ENCODE measurements around the gene PLCG2.
A peak's percentile ranks its signal among the peaks of the same experiment; 100 is the strongest.
"Not testable (repeated sequence)": the region's sequence is repeated elsewhere in the genome, so short reads cannot be mapped to it uniquely, and the experiment has no call there.

The PLCG2 gene

DNA sequence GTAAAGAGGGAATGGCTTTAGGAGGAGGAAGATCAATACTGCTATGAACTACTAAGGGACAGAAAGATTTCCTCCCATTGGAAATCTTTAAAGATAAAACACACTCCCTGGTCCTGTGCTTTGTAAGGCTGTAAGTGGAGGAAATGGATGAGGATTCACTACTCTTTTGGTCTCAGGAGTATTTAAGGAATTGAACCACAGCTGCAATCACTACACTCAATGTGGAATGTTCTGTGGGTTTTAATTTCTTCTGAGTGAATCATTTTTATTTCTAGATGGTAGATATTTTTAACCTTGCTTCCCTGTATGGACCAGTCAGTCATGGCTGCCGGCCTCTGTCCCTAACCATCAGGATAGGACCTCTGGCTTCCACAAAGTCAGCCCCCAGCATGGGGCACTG, 166.6 kb downstream of the PLCG2 start:
- DNase-seq: no peak

GRCh38 chr16:81946206-81946605, 167.1 kb downstream of the PLCG2 start:
- DNase-seq: no peak

DNA sequence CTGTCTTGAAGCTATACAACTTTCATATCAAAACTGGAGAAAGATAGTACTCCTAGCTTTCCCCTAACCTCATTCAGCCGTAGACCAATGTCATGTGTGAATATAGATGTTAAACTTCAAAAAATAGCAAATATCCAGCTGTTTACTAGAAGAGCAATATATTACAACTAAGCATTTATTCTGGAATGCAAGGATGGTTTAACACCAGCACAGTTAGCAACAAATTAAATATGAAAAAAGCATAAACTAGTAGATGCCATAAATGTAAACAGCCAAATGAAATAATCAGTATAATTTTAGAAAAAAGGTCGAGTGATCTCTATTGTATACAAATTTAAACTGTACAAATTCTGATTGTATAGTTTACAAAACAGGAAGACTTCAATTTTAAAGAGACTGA, 172.5 kb downstream of the PLCG2 start:
- no peak for DNase-seq

DNA sequence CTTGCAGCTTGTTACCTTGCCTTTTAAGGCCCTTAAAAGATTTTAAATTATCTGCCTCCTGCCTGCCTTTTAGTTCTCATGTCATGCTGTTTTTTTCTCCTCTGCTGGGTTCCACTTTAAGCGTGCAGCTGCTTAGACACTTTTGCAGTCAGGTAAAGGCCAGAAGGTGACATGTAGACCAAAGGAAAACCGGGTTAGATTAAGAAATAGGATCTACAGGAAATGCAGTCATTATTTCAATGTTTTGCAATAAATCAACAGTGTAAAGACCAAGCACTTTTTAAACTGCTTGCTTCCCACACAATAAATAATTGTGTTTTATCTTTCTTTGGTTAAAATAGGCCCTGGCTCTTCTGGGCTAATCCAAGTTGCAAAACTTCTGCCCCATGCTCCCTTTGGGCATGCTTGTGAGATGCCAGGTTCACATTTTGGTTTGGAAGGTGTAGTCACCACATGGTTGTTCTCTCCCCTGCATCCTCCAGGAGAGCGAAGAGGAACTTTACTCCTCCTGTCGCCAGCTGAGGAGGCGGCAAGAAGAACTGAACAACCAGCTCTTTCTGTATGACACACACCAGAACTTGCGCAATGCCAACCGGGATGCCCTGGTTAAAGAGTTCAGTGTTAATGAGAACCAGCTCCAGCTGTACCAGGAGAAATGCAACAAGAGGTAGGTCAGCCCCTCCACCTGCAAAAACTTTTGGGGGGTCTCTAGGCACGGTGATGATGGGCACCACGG, 177.3 kb downstream of the PLCG2 start:
- DNase-seq: no peak

GRCh38 chr16:81964808-81965207, 185.7 kb downstream of the PLCG2 start:
- no peak for DNase-seq

GRCh38 chr16:81967358-81967757, 188.3 kb downstream of the PLCG2 start:
- DNase-seq: no peak

- DNase-seq: no peak
Observed at GRCh38 chr16:81971853-81972252, 192.8 kb downstream of the PLCG2 start.

GRCh38 chr16:81973737-81974136, 194.6 kb downstream of the PLCG2 start:
- no peak for DNase-seq

GRCh38 chr16:81975637-81976036, 196.5 kb downstream of the PLCG2 start:
- DNase-seq: no peak

DNA sequence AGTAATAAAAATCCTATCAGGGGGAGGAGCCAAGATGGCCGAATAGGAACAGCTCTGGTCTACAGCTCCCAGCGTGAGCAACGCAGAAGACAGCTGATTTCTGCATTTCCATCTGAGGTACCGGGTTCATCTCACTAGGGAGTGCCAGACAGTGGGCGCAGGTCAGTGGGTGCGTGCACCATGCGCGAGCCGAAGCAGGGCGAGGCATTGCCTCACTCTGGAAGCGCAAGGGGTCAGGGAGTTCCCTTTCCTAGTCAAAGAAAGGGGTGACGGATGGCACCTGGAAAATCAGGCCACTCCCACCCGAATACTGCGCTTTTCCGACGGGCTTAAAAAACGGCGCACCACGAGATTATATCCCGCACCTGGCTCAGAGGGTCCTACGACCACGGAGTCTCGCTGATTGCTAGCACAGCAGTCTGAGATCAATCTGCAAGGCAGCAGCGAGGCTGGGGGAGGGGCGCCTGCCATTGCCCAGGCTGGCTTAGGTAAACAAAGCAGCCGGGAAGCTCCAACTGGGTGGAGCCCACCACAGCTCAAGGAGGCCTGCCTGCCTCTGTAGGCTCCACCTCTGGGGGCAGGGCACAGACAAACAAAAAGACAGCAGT, 198.3 kb downstream of the PLCG2 start:
- not testable (repeated sequence) for DNase-seq

GRCh38 chr16:81987121-81987520, 208.0 kb downstream of the PLCG2 start:
- no peak for DNase-seq

- no peak for DNase-seq
Observed at GRCh38 chr16:81987706-81988105, 208.6 kb downstream of the PLCG2 start.

GRCh38 chr16:81992859-81993258, 213.8 kb downstream of the PLCG2 start:
- no peak for DNase-seq

DNA sequence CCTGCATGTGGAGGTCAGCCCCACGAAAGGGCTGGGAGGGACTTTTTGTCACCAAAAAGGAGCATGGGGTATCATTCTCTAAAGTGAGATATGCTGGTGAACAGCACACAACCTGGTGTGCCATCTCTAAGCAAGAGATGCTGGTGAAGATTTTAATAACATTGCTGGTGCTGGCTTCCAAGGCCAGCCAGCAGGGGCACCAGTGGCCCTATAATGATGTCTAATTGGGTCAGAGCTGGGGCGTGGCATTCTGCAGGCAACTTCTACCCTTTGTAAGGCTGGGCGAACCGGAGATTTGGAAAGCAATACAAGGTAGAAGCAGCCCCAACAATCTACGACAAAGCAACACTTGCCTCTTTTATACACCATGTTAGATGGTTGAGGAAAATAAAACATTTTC, 215.4 kb downstream of the PLCG2 start:
- no peak for DNase-seq

GRCh38 chr16:81995651-81996050, 216.6 kb downstream of the PLCG2 start:
- no peak for DNase-seq

- no peak for DNase-seq
Observed at GRCh38 chr16:81996664-81997509, 217.8 kb downstream of the PLCG2 start.

DNA sequence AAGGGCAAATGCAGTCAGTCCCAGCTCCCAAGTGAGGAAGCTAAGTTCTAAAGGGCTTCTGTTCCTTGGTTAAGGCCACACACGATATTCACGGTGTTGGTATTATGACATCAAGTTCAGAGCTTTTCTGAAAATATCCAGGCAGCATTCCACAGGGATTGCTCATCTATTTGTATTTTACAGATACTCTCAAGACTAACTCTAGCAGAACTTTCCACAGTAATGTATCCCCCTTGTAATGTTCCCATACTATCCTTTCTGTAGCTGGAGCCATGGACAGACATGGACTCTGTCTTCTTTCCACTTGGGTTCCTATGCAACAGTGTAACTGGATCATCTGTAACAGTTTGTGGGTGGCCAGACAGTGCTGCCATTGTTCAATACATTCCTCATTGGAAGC, 218.6 kb downstream of the PLCG2 start:
- DNase-seq: no peak

- no peak for DNase-seq
Observed at GRCh38 chr16:82002831-82003230, 223.7 kb downstream of the PLCG2 start.

DNA sequence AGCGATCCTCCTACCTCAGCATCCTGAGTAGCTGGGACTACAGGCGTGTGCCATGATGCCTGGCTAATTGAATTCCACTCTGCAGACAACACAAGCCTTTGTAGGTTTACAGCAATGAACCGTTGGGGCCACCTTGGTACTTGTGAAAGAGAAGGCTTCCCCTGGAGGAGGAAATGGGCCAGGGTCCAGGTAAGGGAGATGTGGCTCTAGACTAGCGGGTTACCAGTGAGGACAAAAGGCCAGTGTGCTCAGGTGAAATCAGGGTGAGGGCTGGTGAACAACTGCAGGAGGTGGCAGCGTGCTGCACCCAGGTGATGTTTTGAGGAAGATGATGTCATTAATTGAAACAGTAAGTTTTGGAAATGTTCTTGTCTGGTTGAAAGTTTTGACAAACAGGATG, 225.5 kb downstream of the PLCG2 start:
- DNase-seq: no peak

- peak; percentile 44 for DNase-seq
Observed at GRCh38 chr16:82005027-82005830, 226.1 kb downstream of the PLCG2 start.

- no peak for DNase-seq
Observed at GRCh38 chr16:82006036-82006435, 226.9 kb downstream of the PLCG2 start.

DNA sequence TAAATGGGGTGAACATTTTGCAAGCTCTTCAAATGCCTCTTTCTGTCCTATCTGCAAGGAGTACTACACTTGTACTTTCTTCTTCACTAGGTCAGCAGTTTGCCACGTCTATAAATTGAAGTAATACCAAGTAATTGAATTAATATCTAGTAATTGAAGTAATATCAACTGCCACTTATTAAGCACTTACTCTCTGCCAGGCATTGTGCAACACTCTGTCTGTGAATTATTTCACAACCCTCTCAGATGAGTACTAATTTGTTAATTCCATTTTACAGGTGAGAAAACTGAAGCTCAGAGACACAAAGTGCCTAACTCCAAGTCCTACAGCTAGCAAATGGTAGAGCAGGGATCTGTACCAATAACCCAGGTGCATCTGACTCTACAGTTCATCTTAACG, 228.1 kb downstream of the PLCG2 start:
- no peak for DNase-seq

- no peak for DNase-seq
Observed at GRCh38 chr16:82008957-82009592, 230.0 kb downstream of the PLCG2 start.
